GM21717 (cell line): Measurements from ENCODE around the gene ADGRA1.
"Not testable (repeated sequence)": the region's sequence is repeated elsewhere in the genome, so short reads cannot be mapped to it uniquely, and the experiment has no call there.

Experiments
- ATAC-seq: cut with Tn5 transposase; IDR thresholded peaks from one replicate; pipeline ENCODE4 v1.9.1; 2021; ENCODE audit warnings: mild to moderate bottlenecking, moderate library complexity; ENCODE audit not compliant: unreplicated experiment

ADGRA1 gene

DNA sequence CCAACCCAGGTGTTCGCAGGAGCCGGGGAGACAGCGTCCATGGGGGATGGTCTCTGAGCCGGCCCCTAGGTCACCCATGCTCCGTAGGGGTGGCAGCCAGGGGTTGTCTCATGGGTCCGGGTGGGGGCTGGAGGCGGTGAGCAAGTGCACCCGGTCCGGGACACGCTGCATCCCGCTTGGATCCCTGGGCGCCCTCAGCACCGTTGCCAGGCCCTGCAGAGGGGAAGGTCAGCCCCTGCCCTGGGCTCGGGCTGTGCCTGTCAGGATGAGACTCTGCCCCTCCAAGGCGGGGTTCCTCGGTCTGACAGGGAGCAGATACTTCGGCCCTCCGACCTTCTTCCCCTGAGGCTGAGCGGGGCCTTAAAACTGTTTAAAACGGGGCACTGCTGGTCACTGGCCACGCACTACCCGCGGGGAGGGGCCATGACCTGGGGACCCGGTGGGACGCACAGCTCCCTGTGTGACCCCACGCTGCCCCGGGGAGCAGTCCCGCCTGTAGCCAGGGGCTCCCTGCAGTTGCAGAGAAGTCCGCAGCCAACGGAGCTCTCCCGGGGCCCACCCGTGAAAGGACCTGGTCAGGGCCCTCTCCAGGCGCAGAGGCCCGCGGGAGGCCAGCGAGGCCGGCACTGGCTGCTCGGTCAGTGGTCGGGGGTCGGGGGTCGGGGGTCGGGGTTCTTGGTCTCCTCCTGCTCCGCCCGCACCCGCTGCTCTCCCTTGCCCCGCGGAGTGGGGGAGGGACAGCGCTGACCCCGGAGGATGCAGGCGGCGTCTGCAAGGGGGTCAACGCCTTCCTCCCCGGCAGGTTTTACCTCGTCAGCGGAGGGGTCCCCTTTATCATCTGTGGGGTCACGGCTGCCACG, 38.9 kb downstream of the ADGRA1 start:
- ATAC-seq = no peak

DNA sequence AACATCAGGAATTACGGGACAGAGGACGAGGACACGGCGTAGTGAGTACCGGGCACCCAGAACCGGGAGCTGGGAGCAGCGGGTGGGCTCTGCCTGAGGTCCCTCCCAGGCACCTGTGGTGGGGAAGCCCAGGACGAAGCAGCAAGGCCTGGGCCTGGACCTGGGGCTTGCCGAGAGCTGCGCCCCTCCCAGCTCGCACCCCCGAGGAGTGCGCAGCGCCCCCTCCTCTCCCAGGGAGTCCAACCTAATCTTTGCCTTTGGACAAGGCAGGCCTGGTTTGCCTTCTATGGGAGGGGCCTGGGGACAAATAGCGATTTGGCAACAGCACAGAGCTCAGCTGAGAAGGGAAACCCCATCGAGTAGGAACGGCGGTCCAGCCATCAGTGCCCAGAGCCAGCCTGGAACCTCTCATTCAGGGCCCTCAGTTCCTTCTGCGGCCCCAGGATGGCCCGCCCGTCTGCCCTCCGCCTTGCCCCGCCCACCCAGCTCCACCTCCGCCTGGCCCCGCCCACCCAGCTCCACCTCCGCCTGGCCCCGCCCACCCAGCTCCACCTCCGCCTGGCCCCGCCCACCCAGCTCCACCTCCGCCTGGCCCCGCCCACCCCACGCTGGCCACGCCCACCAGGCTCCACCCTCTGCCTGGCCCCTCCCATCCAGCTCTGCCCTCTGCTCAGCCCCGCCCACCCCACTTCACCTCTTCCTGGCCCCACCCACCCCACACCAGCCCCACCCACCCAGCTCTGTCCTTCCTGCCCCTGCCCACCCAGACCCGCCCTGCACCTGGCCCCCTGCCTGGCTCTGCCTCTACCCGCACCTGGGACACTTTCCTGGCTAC, 39.8 kb downstream of the ADGRA1 start:
- ATAC-seq = no peak

DNA sequence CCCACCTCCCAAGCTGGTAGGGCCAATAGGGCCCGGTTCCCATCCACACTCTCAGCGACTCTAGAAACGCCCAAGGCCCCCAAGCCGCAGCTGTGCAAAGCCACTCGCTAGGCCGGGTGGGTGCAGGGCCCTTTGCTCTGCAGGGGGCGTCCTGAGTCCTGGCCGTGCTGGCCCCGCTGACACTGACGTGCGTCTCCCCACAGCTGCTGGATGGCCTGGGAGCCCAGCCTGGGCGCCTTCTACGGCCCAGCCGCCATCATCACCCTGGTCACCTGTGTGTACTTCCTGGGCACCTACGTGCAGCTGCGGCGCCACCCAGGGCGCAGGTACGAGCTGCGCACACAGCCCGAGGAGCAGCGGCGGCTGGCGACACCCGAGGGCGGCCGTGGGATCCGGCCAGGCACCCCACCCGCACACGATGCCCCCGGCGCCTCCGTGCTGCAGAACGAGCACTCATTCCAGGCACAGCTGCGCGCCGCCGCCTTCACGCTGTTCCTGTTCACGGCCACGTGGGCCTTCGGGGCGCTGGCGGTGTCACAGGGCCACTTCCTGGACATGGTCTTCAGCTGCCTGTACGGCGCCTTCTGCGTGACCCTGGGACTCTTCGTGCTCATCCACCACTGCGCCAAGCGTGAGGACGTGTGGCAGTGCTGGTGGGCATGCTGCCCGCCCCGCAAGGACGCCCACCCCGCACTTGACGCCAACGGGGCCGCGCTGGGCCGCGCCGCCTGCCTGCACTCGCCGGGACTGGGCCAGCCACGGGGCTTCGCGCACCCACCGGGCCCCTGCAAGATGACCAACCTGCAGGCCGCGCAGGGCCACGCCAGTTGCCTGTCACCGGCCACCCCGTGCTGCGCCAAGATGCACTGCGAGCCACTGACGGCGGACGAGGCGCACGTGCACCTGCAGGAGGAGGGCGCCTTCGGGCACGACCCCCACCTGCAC, 40.7 kb downstream of the ADGRA1 start:
- no peak for ATAC-seq

DNA sequence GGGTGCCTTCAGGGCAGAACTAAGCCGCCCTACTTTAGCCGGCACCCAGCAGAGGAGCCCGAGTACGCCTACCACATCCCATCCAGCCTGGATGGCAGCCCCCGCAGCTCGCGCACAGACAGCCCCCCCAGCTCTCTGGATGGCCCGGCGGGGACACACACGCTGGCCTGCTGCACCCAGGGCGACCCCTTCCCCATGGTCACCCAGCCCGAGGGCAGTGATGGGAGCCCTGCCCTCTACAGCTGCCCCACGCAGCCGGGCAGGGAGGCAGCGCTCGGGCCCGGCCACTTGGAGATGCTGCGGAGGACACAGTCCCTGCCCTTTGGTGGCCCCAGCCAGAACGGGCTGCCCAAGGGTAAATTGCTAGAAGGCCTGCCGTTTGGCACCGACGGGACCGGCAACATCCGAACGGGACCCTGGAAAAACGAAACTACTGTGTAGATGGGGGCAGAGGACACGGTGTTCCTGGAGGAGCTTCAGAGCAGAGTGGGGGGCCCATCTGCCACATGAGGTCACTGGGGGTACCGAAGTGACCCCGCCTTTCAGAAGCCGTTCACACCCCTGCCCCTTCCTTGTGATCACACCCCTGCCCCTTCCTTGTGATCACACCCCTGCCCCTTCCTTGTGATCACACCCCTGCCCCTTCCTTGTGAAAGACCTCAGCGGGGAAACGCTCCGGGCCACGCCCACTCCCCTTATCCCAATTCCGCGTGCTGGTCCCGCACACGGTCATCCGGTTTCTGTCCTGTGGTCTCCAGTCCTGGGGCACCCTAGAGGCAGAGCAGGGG, 41.5 kb downstream of the ADGRA1 start:
- no peak for ATAC-seq

DNA sequence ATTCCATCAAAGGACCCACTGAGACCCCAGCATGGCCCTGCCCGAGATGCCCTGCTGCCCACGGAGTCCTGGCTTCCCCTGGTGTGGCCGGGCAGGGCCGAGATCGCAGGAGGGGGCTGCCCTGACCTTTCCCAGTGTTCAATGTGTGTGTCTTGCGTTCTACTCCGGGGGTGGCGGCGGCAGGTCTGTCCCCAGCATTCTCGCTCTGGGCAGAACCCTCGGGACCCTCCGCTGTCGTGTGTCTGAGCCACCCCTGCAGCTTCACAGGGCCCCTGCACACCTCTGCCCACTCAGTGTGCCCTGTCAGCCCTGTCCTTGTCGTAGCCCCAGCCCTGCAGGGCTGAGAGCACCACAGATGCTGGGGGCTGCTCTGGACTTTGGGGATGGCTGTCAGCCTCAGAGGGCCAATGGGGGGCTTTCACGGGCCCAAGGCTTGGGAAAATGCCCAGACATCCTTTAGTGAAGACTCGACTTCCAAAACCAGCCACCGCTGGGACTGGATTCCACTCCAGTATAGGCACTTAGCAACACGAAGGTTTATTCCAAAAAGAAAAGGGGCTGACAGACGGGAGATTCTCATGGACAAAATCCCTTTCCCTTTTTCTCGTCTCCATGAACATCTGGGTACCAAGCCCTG, 42.3 kb downstream of the ADGRA1 start:
- no peak for ATAC-seq

DNA sequence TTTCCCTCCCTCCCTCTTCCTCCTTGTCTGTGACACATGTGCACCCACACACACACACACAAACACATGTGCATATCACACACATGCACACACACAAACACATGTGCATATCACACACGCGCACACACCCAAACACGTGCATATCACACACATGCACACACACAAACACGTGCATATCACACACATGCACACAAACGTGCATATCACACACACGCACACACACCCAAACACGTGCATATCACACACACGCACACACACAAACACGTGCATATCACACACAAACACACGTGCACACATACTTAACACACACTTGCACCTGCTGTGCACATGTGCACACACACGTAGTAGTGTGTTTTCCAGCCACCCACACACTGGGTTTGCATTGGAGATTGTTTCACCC, 42.9 kb downstream of the ADGRA1 start:
- no peak for ATAC-seq

DNA sequence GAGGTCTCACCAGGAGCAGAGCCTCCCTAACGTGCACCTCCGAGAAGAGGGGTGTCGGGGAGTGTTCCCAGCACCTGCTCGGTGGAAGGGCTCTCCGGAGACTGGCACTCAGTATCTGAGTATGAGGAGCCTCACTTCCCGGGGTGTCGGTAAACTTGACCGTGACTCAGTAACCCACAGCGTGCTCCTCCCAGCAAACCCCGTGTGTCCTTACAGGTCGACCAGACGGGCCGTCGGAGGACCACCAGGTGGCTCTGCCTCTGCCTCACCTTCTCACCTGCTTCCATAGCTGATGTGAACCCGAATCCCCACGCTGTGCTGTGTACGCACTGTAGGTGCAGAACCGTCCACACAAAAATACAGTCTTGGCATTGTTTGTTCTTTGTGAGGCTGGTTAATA, 43.3 kb downstream of the ADGRA1 start:
- ATAC-seq = no peak

DNA sequence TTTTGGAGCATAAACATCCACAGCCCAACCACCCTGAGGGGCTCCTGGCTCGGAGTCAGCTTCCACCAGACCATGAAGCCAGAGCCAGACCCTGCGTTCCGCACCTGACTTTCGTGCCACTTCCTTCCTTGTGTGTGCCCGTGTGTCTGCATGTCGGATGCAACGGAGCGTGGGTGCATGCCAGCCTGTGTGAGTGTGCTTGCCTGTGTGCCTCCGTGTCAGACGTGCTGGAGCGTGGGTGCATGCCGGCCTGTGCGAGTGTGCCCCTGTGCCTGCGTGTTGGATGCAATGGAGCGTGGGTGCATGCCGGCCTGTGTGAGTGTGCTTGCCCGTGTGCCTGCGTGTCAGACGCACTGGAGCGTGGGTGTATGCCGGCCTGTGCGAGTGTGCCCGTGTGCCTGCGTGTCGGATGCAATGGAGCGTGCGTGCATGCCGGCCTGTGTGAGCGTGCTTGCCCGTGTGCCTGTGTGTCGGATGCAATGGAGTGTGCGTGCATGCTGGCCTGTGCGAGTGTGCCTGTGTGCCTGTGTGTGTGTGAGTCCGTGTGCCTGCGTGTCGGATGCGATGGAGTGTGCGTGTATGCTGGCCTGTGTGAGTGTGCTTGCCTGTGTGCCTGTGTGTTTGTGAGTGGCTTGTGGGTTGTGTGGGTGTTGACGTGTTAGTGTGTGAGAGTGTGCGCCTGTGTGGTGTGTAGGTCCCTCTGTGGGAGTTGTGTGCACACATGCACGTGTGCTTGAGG, 44.2 kb downstream of the ADGRA1 start:
- no peak for ATAC-seq

DNA sequence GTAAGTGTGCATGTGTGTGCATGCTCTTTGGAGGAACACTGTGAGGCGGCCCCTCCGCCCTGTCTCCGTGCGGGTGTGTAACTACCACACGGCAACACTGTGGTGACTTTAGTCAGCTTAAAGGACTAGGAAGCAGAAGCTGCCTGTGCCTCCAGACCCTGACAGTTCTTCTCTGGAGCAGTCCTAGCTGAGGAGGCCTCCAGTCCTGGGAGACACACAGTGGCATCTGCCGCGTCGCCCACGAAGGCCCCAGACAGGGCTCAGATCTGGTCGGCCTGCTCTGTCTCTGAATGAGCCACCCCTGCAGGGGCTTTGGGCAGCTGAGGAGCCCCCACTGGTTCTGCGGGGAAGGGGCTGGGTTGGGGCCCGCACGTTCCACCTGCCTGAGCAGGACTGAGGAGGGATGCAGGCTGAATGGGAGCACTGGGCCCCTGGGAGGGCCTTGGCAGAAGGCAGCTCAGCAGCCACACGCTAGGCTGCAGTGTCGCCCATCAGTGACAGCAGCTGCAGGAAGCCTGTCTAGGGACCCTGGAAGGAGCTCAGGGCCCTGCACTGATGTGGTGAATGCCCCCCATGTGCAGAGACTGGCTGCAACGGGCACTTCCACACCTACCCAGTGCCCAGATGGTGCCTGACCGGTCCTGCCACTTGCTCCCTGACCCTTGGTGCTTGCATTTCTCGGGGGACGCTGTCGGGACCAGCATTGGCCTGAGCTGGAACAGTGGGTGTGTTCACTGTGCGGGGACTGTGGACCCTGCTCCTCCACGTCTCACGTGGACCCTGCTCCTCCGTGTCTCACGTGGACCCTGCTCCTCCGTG, 45.0 kb downstream of the ADGRA1 start:
- no peak for ATAC-seq

DNA sequence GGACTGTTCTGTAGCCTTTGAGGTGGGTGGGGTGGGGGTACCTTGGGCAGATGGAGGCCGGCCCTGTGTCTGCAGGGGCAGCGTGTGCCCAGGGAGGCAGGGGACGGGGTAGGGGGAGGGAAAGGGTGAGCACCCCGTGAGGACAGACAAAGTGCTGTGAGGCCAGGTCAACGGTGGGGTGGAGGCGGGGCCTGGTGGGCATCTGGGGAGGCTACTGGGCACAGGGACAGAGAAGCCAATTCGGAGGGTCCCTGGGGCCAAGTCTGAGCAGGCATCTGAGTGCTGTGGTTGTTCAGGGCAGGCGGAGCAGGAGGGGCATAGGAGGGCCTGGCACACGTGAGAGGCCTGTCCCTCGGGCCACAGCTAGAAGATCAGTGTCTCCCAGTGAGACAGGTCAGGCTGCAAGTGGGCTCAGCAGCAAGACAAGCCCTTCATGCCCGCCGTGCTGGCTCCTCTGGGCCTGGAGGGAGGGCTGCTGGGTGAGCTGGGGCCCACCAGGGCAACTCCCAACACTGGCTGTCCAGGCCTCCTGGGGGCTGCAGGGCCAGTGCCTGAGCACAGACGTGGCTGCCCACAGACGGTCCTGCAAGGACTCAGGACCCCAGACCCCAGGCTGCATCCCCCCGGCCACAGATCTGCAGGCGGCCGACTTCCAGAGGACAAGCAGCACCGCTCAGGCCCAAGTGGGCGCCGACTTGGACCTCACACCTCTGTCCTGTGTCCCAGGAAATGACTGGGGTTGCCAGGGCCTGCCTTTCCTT, 45.9 kb downstream of the ADGRA1 start:
- ATAC-seq = no peak

DNA sequence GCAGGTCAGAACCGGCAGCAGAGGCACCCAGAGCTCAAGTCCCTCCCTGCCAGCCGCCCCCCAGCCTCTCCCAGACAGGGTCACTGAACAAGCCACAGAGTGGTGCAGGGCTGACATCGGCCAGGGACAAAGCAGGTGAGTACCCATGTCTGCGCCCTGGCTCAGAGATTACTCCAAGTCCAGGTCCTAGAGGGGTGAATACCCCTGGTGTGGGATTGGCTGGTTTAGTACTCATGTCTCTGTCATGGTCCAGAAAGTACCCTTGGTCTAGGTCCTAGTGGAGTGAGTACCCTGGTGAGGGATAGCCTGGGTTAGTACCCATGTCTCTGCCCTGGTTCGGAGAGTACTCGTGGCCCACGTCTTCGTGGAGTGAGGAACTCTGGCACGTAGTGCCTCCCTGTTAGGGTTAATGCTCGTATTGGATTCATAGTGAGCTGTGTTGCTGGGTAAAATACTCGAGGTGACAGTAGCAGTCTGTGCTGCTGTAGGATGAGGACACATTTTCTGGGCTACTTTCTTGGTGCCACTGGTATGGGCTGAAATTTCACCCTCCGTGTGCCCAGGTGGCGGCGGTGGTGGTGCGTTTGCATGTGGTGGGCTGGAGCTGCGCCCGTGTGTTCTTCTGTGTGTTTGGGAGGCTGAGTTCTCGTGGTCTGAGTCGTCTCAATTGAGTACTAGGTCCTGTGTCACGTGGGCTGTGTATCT, 46.8 kb downstream of the ADGRA1 start:
- ATAC-seq = no peak

DNA sequence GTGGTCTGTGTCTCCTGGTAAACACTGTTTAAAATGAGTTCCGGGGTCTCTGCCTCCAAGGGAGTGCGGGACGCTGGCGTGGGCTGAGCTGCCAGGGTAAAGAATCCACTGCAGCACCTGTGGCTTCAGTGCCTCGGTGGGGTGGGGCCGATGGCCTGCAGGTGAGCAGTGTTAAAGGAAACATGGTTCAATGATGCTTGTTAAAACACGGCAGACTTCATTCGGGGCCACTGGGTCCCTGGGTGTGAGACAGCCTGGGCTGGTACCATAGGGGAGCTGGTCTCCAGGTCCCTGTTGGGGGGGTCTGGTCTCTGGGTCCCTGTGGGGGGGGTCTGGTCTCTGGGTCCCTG, 47.4 kb downstream of the ADGRA1 start:
- ATAC-seq = no peak

DNA sequence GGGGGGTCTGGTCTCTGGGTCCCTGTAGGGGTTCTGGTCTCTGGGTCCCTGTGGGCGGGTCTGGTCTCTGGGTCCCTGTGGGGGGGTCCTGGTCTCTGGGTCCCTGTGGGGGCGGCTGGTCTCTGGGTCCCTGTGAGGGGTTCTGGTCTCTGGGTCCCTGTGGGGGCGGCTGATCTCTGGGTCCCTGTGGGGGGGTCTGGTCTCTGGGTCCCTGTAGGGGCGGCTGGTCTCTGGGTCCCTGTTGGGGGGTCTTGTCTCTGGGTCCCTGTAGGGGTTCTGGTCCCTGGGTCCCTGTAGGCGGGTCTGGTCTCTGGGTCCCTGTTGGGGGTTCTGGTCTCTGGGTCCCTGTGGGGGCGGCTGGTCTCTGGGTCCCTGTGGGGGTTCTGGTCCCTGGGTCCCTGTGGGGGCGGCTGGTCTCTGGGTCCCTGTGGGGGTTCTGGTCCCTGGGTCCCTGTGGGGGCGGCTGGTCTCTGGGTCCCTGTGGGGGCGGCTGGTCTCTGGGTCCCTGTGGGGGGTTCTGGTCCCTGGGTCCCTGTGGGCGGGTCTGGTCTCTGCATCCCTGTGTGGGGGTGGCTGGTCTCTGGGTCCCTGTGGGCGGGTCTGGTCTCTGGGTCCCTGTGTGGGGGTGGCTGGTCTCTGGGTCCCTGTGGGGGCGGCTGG, 49.9 kb downstream of the ADGRA1 start:
- ATAC-seq = not testable (repeated sequence)

DNA sequence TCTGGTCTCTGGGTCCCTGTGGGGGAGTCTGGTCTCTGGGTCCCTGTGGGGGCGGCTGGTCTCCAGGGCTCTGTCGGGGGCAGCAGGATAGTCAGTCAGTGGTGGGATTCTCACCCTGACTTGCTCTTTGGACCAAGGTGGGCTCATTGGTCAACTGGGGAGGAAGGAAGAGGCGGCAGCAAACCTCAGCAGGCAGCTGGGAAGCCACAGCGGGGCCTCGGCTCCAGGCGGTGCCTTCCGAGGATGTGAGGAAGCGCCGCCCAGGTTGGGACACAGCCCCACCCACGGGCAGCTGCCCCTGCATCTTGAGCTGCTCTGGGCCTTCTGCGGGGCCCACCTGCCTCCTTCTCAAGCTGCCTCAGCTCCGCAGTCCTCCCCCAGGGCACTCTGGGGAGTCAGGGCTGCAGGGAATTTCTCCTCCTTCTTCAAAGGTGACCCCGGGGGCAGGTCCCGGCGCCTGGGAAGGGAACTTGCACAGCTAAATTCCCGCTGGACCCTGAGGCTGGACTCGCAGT, 51.9 kb downstream of the ADGRA1 start:
- no peak for ATAC-seq

DNA sequence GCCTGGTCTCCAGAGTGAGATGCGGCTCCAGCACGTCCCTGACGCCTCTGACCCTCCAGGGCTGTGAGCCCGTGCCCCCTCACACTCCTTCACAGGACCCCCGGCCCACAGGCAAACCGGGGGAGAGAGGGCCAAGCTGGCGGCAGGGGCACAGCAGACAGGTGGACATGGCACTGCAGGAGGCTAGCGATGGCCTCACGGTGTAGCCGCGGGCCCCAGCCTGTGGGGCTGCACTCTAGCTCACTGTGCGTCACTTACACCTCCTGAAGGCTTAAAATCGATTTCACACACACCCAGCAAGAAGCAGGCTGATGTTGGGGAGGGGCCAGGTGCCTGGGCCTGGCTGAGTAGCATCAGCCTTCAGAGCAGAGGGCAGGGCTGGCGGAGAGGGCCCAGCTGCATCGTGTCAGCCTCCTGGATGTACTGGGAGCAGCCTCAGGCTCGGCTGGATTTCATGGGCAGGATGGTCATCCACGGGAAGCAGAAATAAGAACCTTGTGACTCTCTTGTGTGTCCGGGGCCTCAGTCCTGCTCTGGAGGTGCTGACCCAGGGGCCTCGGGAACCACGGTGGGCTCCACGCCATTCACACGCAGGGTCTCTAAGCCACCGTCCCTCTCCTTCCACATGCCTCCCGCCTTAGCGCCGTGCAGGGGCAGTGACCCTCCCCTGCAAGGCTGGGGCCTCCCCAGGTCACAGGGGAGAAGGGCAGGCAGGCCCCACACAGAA, 52.9 kb downstream of the ADGRA1 start:
- ATAC-seq = no peak
